Endothelial cell of umbilical vein (primary cell): ENCODE measurements around the gene KCNJ5. TPM values are rescaled to one million over a fixed set of nuclear protein-coding genes. Genes with fewer than 3 reads are reported as not detected.

Experiments
- BruUV-seq: library from RNA; stranded (reverse); fragments of 400-500 nt; replicated peaks from 2 replicates; lab custom pipeline; 2021; lab: Mats Ljungman, UMichigan
- CTCF ChIA-PET: fragments of 300-600, 350-600 bp; sonication (Branson Sonifier 250); formaldehyde crosslinking; loops from one replicate; lab custom pipeline; 2021; ENCODE audit warnings: antibody characterized with exemption, inconsistent platforms; lab: Charles Lee
- POLR2A ChIA-PET: fragments of 300-600, 350-600 bp; sonication (Branson Sonifier 250); formaldehyde crosslinking; loops from one replicate; lab custom pipeline; 2021; ENCODE audit warnings: antibody characterized with exemption, inconsistent platforms; lab: Charles Lee
- DNase-seq: peaks from one replicate; pipeline ENCODE4 v3.0.0-alpha.2; 2011; ENCODE audit warnings: low read depth, low spot score
- FAIRE-seq: peaks from 2 replicates; lab custom pipeline; 2011; peaks lifted over from hg19 to GRCh38; lab: Jason Lieb, UNC
- H2AFZ ChIP-seq: 2 replicates; pipeline ENCODE4 v1.6.0; 2012; ENCODE audit warnings: low read depth, low read length, control low read depth, inconsistent platforms
- H3K27ac ChIP-seq: 2 replicates; pipeline ENCODE4 v1.5.1; 2011; ENCODE audit warnings: low read depth, mild to moderate bottlenecking, control low read depth, low read length, moderate library complexity; ENCODE audit not compliant: insufficient read depth
- H3K27me3 ChIP-seq, 2 experiments: 2 replicates each; pipeline versions ENCODE4 v1.6.0 to v1.6.1; 2011; ENCODE audit warnings: low read length in 2 of 2, mixed read lengths in 1 of 2; ENCODE audit not compliant: control insufficient read depth in 2 of 2, insufficient read depth in 2 of 2
- H3K36me3 ChIP-seq, 2 experiments: 2 replicates in 1 of 2; 3 replicates in 1 of 2; pipeline ENCODE4 v1.5.1; 2011; ENCODE audit warnings: low read length in 2 of 2, mild to moderate bottlenecking in 1 of 2, moderate library complexity in 1 of 2; ENCODE audit not compliant: control insufficient read depth in 2 of 2, insufficient read depth in 2 of 2; ENCODE audit errors: extremely low read depth in 1 of 2
- H3K4me1 ChIP-seq: 3 replicates; pipeline ENCODE4 v1.5.1; 2011; ENCODE audit warnings: mild to moderate bottlenecking, low read length; ENCODE audit not compliant: control insufficient read depth, insufficient read depth; ENCODE audit errors: extremely low read depth
- H3K4me2 ChIP-seq: 2 replicates; pipeline ENCODE4 v1.6.1; 2011; ENCODE audit warnings: low read length, control low read depth, mixed read lengths; ENCODE audit not compliant: insufficient read depth
- H3K4me3 ChIP-seq, 3 experiments: fragments of 200-600 bp in 1 of 3; sonication (generic), shearing (Covaris generic) in 1 of 3; replicated peaks in 1 of 3; 2 replicates each; pipeline ENCODE4 v1.5.1; 2011 to 2016; ENCODE audit warnings: control low read depth in 3 of 3, low read length in 3 of 3, mild to moderate bottlenecking in 2 of 3, inconsistent platforms in 1 of 3, low read depth in 1 of 3, moderate library complexity in 1 of 3; ENCODE audit not compliant: insufficient read depth in 1 of 3
- H3K79me2 ChIP-seq: 2 replicates; pipeline ENCODE4 v1.6.0; 2012; ENCODE audit warnings: low read length, inconsistent platforms; ENCODE audit not compliant: control insufficient read depth, insufficient read depth
- H3K9ac ChIP-seq: replicated peaks from 2 replicates; pipeline ENCODE3; 2011; ENCODE audit warnings: low read length, control low read depth; ENCODE audit not compliant: insufficient read depth; ENCODE audit errors: extremely low read depth
- H3K9me1 ChIP-seq: replicated peaks from 3 replicates; pipeline ENCODE4 v1.6.0; 2011; ENCODE audit warnings: mild to moderate bottlenecking, low read length; ENCODE audit not compliant: control insufficient read depth, insufficient read depth; ENCODE audit errors: extremely low read depth
- H3K9me3 ChIP-seq: replicated peaks from 2 replicates; pipeline ENCODE4 v1.5.1; 2012; ENCODE audit warnings: low read length, inconsistent platforms; ENCODE audit not compliant: control insufficient read depth, insufficient read depth
- H4K20me1 ChIP-seq: replicated peaks from 2 replicates; pipeline ENCODE3; 2011; ENCODE audit warnings: mild to moderate bottlenecking, low read length; ENCODE audit not compliant: control insufficient read depth, insufficient read depth; ENCODE audit errors: extremely low read depth
- CTCF ChIP-seq, 2 donors: IDR thresholded peaks; 1 replicate in 1 of 2; 2 replicates in 1 of 2; pipeline ENCODE4 v1.5.1; 2011; ENCODE audit warnings: low read length in 2 of 2, mild to moderate bottlenecking in 2 of 2, moderate library complexity in 2 of 2, control low read depth in 1 of 2, inconsistent platforms in 1 of 2, low read depth in 1 of 2; ENCODE audit not compliant: insufficient read depth in 1 of 2; ENCODE audit errors: extremely low read depth in 1 of 2
- EZH2 ChIP-seq: IDR thresholded peaks from 2 replicates; pipeline ENCODE4 v1.6.1; 2012; ENCODE audit warnings: borderline replicate concordance, low read depth, mild to moderate bottlenecking, moderate library complexity, low read length, inconsistent platforms; ENCODE audit not compliant: severe bottlenecking
- FOS ChIP-seq: IDR thresholded peaks from 2 replicates; pipeline ENCODE4 v1.6.1; 2011; ENCODE audit warnings: mild to moderate bottlenecking, low read length, moderate library complexity, borderline replicate concordance; ENCODE audit not compliant: insufficient read depth
- GATA2 ChIP-seq: IDR thresholded peaks from 2 replicates; pipeline ENCODE4 v1.7.0; 2011; ENCODE audit warnings: low read depth, mild to moderate bottlenecking, moderate library complexity, mixed read lengths, low read length; ENCODE audit not compliant: insufficient read length, insufficient read depth
- JUN ChIP-seq: IDR thresholded peaks from 2 replicates; pipeline ENCODE4 v1.6.1; 2011; ENCODE audit warnings: borderline replicate concordance, low read depth; ENCODE audit not compliant: insufficient read length, insufficient read depth
- MYC ChIP-seq: IDR thresholded peaks from one replicate; pipeline ENCODE4 v1.6.1; 2011; ENCODE audit warnings: mild to moderate bottlenecking, low read depth, low read length
- POLR2A ChIP-seq: IDR thresholded peaks from 2 replicates; pipeline ENCODE4 v1.6.1; 2012; ENCODE audit warnings: low read depth, mild to moderate bottlenecking, control low read depth, low read length
- POLR2AphosphoS5 ChIP-seq: IDR thresholded peaks from 2 replicates; pipeline ENCODE4 v1.6.1; 2012; ENCODE audit warnings: low read depth, mild to moderate bottlenecking, control low read depth, low read length, moderate library complexity; ENCODE audit not compliant: insufficient read depth
- dilution Hi-C: fragments of 300-500 bp; cut with MboI; formaldehyde crosslinking; loops from one replicate; pipeline ENCODE4 v1.15.0; 2019; ENCODE audit warnings: low sequenced_read_pairs; ENCODE audit not compliant: extremely low pct_ligation_motif_present
- intact Hi-C: fragments of 100-400 bp; cut with micrococcal nuclease; formaldehyde crosslinking; loops from one replicate; pipeline ENCODE4 v1.10.0; 2022
- polyA plus RNA-seq, 4 experiments: library from polyadenylated mRNA; depleted of rRNA in 3 of 4; stranded (reverse) in 3 of 4; unstranded in 1 of 4; fragments of >200 nt; gene quantifications; 2 replicates each; pipeline versions ENCODE4 v1.2.1 to v1.2.3, GENCODE V29; 2011 to 2012; ENCODE audit warnings: missing spikeins in 1 of 4
- total RNA-seq: library from RNA; stranded (reverse); gene quantifications from 2 replicates; pipeline ENCODE4 v1.2.3, GENCODE V29; 2021
- TF ChIP-seq, protein P1 (sequence below): IDR thresholded peaks from 2 replicates; pipeline ENCODE4 v1.6.1; 2011; ENCODE audit not compliant: insufficient read depth, insufficient read length

Gene KCNJ5
- total and polyA plus RNA-seq, 2 donors (not counting 3 experiments of a cell fraction or from before 2014, with no cell fraction given) = 0.13 TPM; not detected in 1

GRCh38 chr11:128916681-128917080 is 25.5 kb downstream of the KCNJ5 start:
- POLR2A ChIA-PET = no interaction called here
- CTCF ChIA-PET = interaction anchor here (1.0 kb wide), 1 partner anchor 31 kb away, joined by 3 read pairs; no protein-coding TSS in a partner anchor
- no peaks in the 10 kb centered on the region for H3K79me2 ChIP-seq

More at GRCh38 chr11:128916681-128917080, 25.5 kb downstream of the KCNJ5 start:
- intact Hi-C loops = no loop called here
- Histone ChIP-seq H3K9me1 (no peaks in the 10 kb centered on the region), H3K9me3 (no peaks in the 10 kb centered on the region), H3K4me3 (no peak overlapping the region), H4K20me1 (no peaks in the 10 kb centered on the region), H3K36me3 (no peaks in the 10 kb centered on the region), H3K4me2 (no peak overlapping the region), H3K9ac (no peak overlapping the region), H3K4me1 (no peaks in the 10 kb centered on the region), H2AFZ (no peak overlapping the region), H3K27me3 (peaks cover 5 to 6% of the 10 kb centered on the region in 2 experiments), H3K27ac (no peak overlapping the region)
- TF ChIP-seq CTCF (IDR thresholded peaks at IDR 0.05; ENCODE audit: extremely low read depth in 1 of 2, insufficient read depth in 1 of 2, low read depth in 1 of 2, low read length in 2 of 2) = no peak
- TF ChIP-seq POLR2A = no peak
- TF ChIP-seq POLR2AphosphoS5 = no peak
- TF ChIP-seq JUN = no peak
- no peak for TF ChIP-seq EZH2
- TF ChIP-seq FOS = no peak
- TF ChIP-seq, protein P1, sequence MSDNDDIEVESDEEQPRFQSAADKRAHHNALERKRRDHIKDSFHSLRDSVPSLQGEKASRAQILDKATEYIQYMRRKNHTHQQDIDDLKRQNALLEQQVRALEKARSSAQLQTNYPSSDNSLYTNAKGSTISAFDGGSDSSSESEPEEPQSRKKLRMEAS = no peak
- TF ChIP-seq MYC = no peak
- no peak for TF ChIP-seq GATA2
- FAIRE-seq = no peak
- DNase-seq = no peak
- BruUV-seq = no TSS peak
- dilution Hi-C loops = no loop called here
